Measurements from ENCODE around the gene EXOSC1. TPM values are rescaled to one million over a fixed set of nuclear protein-coding genes. Genes with fewer than 3 reads are reported as not detected.

EXOSC1 gene
- total RNA-seq, 1 experiment from 2014 or later: 46.9 TPM

- Histone ChIP-seq H3K27me3 (no peaks in the 10 kb centered on the region), H3K4me1 (peaks cover 9% of the 10 kb centered on the region), H3K27ac (no peak overlapping the region), H3K4me3 (no peak overlapping the region), H3K9me3 (replicated peaks) (no peaks in the 10 kb centered on the region), H3K36me3 (peaks cover 64% of the 10 kb centered on the region)
- no peak for DNase-seq
Observed at GRCh38 chr10:97468162-97468561, 22.4 kb upstream of the EXOSC1 start.

GRCh38 chr10:97466755-97467154 is 20.9 kb upstream of the EXOSC1 start:
- H3K36me3 ChIP-seq: peaks cover 77% of the 10 kb centered on the region
- no peaks in the 10 kb centered on the region for H3K27me3 ChIP-seq
- peaks cover 9% of the 10 kb centered on the region for H3K4me1 ChIP-seq
- no peak overlapping the region for H3K4me3 ChIP-seq
- H3K9me3 ChIP-seq (replicated peaks): no peaks in the 10 kb centered on the region
- no peak overlapping the region for H3K27ac ChIP-seq
- DNase-seq: no peak

GRCh38 chr10:97465982-97466381 is 20.2 kb upstream of the EXOSC1 start:
- Histone ChIP-seq H3K27ac (no peak overlapping the region), H3K9me3 (replicated peaks) (no peaks in the 10 kb centered on the region), H3K4me1 (peaks cover 9% of the 10 kb centered on the region), H3K4me3 (no peak overlapping the region), H3K36me3 (peaks cover 79% of the 10 kb centered on the region), H3K27me3 (no peaks in the 10 kb centered on the region)
- DNase-seq: no peak

- Histone ChIP-seq H3K4me3 (no peak overlapping the region), H3K4me1 (peaks cover 9% of the 10 kb centered on the region), H3K36me3 (peaks cover 74% of the 10 kb centered on the region), H3K27me3 (no peaks in the 10 kb centered on the region), H3K9me3 (replicated peaks) (no peaks in the 10 kb centered on the region), H3K27ac (peak overlapping the region; percentile 3; the same call in 1 of the 2 replicates)
- DNase-seq: peak; percentile 53 to 74
Observed at GRCh38 chr10:97464226-97464625, 18.4 kb upstream of the EXOSC1 start.

GRCh38 chr10:97463363-97464132 is 17.7 kb upstream of the EXOSC1 start:
- DNase-seq: peak; percentile 52 to 76
- H3K27ac ChIP-seq: peak overlapping the region; percentile 3; the same call in 1 of the 2 replicates
- no peaks in the 10 kb centered on the region for H3K27me3 ChIP-seq
- no peak overlapping the region for H3K4me3 ChIP-seq
- peaks cover 75% of the 10 kb centered on the region for H3K36me3 ChIP-seq
- H3K4me1 ChIP-seq: peaks cover 9% of the 10 kb centered on the region
- no peaks in the 10 kb centered on the region for H3K9me3 ChIP-seq (replicated peaks)

- no peaks in the 10 kb centered on the region for H3K27me3 ChIP-seq
- DNase-seq: no peak
- peaks cover 76% of the 10 kb centered on the region for H3K36me3 ChIP-seq
Observed at GRCh38 chr10:97462309-97462708, 16.5 kb upstream of the EXOSC1 start.

GRCh38 chr10:97459933-97460332 is 14.1 kb upstream of the EXOSC1 start:
- Histone ChIP-seq H3K27me3 (no peaks in the 10 kb centered on the region), H3K36me3 (peaks cover 79% of the 10 kb centered on the region), H3K4me1 (peaks cover 9% of the 10 kb centered on the region), H3K4me3 (no peak overlapping the region), H3K27ac (no peak overlapping the region), H3K9me3 (replicated peaks) (no peaks in the 10 kb centered on the region)
- no peak for DNase-seq

More at GRCh38 chr10:97462309-97462708, 16.5 kb upstream of the EXOSC1 start:
- Histone ChIP-seq H3K9me3 (replicated peaks) (no peaks in the 10 kb centered on the region), H3K4me3 (no peak overlapping the region), H3K4me1 (peaks cover 9% of the 10 kb centered on the region), H3K27ac (no peak overlapping the region)

GRCh38 chr10:97459111-97459510 is 13.3 kb upstream of the EXOSC1 start:
- no peak for DNase-seq
- Histone ChIP-seq H3K9me3 (replicated peaks) (no peaks in the 10 kb centered on the region), H3K27me3 (no peaks in the 10 kb centered on the region), H3K27ac (no peak overlapping the region), H3K4me1 (peaks cover 5% of the 10 kb centered on the region), H3K36me3 (peaks cover 87% of the 10 kb centered on the region), H3K4me3 (no peak overlapping the region)

GRCh38 chr10:97456686-97457065 is 10.9 kb upstream of the EXOSC1 start:
- Histone ChIP-seq H3K36me3 (peaks cover 86% of the 10 kb centered on the region), H3K27me3 (no peaks in the 10 kb centered on the region), H3K27ac (no peak overlapping the region)

GRCh38 chr10:97456034-97456685 is 10.4 kb upstream of the EXOSC1 start:
- Histone ChIP-seq H3K9me3 (replicated peaks) (no peaks in the 10 kb centered on the region), H3K27me3 (no peaks in the 10 kb centered on the region), H3K36me3 (peaks cover 83% of the 10 kb centered on the region), H3K27ac (no peak overlapping the region), H3K4me1 (no peaks in the 10 kb centered on the region), H3K4me3 (no peak overlapping the region)
- no peak for DNase-seq

More at GRCh38 chr10:97456686-97457065, 10.9 kb upstream of the EXOSC1 start:
- no peak for DNase-seq
- Histone ChIP-seq H3K4me1 (no peaks in the 10 kb centered on the region), H3K4me3 (no peak overlapping the region), H3K9me3 (replicated peaks) (no peaks in the 10 kb centered on the region)

GRCh38 chr10:97454330-97455036 is 8.7 kb upstream of the EXOSC1 start:
- Histone ChIP-seq H3K27me3 (no peaks in the 10 kb centered on the region), H3K4me1 (no peaks in the 10 kb centered on the region), H3K9me3 (replicated peaks) (no peaks in the 10 kb centered on the region), H3K36me3 (peaks cover 77% of the 10 kb centered on the region), H3K4me3 (no peak overlapping the region), H3K27ac (no peak overlapping the region)
- peak in 1 of 2 experiments; percentile 41 for DNase-seq

GRCh38 chr10:97452352-97452751 is 6.5 kb upstream of the EXOSC1 start:
- Histone ChIP-seq H3K36me3 (peaks cover 57% of the 10 kb centered on the region), H3K27ac (no peak overlapping the region), H3K27me3 (no peaks in the 10 kb centered on the region), H3K9me3 (replicated peaks) (no peaks in the 10 kb centered on the region), H3K4me3 (no peak overlapping the region), H3K4me1 (no peaks in the 10 kb centered on the region)
- DNase-seq: no peak

GRCh38 chr10:97451605-97452004 is 5.8 kb upstream of the EXOSC1 start:
- Histone ChIP-seq H3K27ac (no peak overlapping the region), H3K27me3 (no peaks in the 10 kb centered on the region), H3K4me1 (no peaks in the 10 kb centered on the region), H3K4me3 (no peak overlapping the region), H3K9me3 (replicated peaks) (no peaks in the 10 kb centered on the region), H3K36me3 (peaks cover 53% of the 10 kb centered on the region)
- DNase-seq: no peak

GRCh38 chr10:97450828-97451227 is 5.0 kb upstream of the EXOSC1 start:
- Histone ChIP-seq H3K9me3 (replicated peaks) (no peaks in the 10 kb centered on the region), H3K36me3 (peaks cover 46% of the 10 kb centered on the region), H3K4me3 (no peak overlapping the region), H3K27me3 (no peaks in the 10 kb centered on the region), H3K4me1 (no peaks in the 10 kb centered on the region), H3K27ac (no peak overlapping the region)
- no peak for DNase-seq

GRCh38 chr10:97445357-97445721 is 467 bp downstream of the EXOSC1 start:
- peak in 1 of 2 experiments; percentile 25 for DNase-seq

More at GRCh38 chr10:97445357-97445721, 467 bp downstream of the EXOSC1 start:
- Histone ChIP-seq H3K4me1 (no peaks in the 10 kb centered on the region), H3K36me3 (peaks cover 10% of the 10 kb centered on the region), H3K27ac (peak overlapping the region; percentile 5; the same call in 1 of the 2 replicates), H3K9me3 (replicated peaks) (no peaks in the 10 kb centered on the region), H3K27me3 (no peaks in the 10 kb centered on the region), H3K4me3 (peak overlapping the region; percentile 92)
